Measurements from ENCODE around the gene NRN1.

DNA sequence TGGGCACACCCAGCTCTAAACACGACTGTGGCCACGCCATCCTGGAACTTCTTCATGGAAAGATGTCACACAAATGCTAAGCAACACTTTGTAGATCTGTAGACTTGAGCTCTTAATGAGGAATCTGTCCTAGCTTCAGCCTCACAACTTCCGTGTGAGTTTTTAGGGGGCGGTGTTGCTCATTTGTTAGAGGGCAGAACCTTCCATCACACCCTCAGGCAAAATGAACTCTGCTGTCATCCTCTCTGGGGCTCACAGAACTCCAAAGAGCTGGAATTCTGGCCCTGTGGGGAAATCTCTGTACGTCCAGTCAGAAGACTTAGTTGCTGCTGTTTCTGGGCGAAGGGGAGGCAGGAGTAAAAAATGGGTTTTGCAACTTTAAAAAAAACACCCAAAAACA lies 49.8 kb downstream of the NRN1 start:
- TF ChIP-seq, protein P1, sequence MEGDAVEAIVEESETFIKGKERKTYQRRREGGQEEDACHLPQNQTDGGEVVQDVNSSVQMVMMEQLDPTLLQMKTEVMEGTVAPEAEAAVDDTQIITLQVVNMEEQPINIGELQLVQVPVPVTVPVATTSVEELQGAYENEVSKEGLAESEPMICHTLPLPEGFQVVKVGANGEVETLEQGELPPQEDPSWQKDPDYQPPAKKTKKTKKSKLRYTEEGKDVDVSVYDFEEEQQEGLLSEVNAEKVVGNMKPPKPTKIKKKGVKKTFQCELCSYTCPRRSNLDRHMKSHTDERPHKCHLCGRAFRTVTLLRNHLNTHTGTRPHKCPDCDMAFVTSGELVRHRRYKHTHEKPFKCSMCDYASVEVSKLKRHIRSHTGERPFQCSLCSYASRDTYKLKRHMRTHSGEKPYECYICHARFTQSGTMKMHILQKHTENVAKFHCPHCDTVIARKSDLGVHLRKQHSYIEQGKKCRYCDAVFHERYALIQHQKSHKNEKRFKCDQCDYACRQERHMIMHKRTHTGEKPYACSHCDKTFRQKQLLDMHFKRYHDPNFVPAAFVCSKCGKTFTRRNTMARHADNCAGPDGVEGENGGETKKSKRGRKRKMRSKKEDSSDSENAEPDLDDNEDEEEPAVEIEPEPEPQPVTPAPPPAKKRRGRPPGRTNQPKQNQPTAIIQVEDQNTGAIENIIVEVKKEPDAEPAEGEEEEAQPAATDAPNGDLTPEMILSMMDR (IDR thresholded peaks at IDR 0.05), result no peak
- TF ChIP-seq POLR2A (IDR thresholded peaks at IDR 0.05), result no peak

Measured in vagina (tissue), 2 donors.